Measurements from ENCODE around the gene GEMIN2.
"Not testable (repeated sequence)": the region's sequence is repeated elsewhere in the genome, so short reads cannot be mapped to it uniquely, and the experiment has no call there.

GEMIN2 gene

DNA sequence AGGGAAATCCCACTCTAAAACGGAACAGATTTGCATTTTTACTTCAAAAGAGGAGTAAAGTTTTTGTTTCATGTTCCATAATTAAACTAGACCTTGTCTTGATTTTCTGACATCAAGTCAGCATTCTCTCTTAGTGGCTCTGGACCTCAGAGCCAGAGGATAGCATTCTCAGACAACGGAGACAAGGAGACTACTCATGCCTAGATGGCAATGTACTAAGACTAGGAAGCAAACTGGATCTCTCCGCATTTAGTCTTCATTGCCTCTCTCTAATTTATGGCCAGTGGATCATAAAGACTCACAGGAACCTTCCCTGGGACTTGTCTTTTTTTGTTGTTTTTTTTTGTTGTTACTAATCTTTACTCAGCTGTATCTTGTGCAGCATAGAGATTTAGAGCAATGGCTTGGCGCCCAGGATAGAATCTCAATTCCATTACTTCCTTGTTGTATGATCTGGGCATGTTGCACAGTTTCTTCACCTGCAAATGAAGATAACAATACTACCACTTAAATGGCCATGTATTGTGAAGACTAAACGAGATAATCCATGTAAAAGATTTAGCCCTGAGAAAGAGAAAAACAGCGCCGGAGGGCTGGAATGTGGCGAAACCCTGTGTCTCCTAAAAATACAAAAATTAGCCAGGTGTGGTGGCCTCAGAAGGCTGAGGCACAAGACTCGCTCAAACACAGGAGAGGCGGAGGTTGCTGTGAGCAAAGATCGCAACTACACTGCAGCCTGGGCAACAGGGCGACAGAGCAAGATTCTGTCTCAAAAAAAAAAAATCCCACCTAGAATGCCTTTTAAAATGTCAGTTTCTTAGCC is 4.0 kb upstream of the GEMIN2 start:
- peak; percentile 29 for FAIRE-seq

DNA sequence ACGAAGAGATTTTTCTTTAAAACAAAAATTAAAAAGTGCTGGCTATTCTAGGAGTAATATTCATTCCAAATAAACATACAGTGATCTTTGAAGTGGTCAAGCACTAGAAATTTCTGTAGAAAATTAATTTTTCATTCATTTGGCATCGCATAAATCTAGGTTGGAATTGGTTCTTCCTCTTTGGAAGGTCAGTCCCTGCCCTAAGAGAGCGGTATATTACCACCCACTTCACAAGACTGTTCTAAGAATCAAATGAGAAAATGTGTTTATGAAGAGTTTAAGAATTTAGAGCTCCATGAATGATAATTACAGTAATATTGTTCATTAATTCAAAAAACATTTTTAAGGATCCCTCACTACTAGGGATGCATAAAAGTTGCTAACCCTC is 444 bp upstream of the GEMIN2 start:
- FAIRE-seq = no peak
- DNase-seq (ENCODE audit: extremely low spot score, insufficient read length, low read depth) = no peak

More for the DNA sequence above, 4.0 kb upstream of the GEMIN2 start:
- no peak for DNase-seq (ENCODE audit: extremely low spot score, insufficient read length, low read depth)

DNA sequence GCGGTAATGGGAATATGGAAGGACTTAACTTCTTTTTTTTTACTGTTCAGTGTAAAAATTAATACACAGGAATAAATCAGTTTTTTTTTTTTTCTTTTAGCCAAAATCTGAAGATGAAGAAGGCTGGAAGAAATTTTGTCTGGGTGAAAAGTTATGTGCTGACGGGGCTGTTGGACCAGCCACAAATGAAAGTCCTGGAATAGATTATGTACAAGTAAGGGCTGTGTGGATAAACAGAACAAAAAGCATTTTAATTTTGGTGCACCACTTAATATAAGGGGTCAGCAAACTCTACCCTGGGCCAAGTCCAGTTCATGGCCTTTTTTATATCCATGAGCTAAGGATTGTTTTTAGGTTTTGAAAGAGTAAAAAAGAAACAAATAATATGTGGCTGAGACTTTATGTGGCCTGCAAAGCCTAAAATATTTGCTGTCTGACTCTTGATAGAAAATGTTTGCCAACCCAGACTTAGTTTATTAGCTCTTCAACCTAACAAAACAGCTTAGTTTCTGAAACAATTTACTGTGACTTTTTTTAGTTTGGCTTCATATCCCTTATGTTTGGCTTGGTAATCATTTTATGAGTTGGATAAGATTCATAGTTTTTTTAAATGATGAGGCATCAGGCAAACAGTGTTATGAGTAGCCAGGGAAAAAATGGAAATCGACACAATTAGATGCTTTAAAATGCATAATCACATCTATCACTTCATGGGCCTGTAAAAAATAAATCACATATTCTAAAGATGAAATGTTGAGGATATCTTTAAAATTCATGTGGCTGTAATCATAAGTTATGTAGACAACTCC is 8.4 kb downstream of the GEMIN2 start:
- DNase-seq (ENCODE audit: extremely low spot score, insufficient read length, low read depth) (no peak), FAIRE-seq (no peak)

DNA sequence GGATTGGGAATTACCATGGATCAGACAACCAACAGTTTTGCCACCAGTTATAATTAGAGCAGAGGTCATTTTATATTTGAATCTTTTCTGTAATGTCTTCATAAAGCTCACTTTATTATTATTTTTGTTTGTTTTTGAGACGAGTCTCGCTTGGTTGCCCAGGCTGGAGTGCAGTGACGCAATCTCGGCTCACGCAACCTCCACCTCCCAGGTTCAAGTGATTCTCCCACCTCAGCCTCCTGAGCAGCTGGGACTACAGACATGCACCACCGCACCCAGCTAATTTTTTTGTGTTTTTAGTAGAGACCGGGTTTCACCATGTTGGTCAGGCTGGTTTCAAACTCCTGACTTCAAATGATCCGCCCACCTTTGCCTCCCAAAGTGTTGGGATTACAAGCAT is 23.7 kb downstream of the GEMIN2 start:
- DNase-seq (ENCODE audit: extremely low spot score, insufficient read length, low read depth); FAIRE-seq: not testable (repeated sequence)

DNA sequence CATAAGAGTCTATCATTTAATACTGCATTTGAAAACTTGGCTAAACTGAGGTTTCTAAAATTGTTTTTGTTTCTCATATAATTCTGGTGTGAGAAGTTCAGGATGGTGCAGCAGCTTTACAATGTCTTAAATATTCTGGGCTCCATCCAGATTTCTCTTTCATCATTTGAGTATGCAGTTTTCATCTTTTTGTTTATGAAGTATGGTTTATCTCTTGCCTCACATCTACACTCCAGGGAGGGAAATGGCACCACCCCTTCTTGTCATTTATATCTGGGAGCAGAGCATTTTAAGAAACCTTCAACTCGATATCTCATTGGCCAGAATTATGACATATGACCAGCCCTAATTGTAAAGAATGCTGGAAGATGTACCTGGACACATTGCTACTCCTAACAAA is 24.3 kb downstream of the GEMIN2 start:
- DNase-seq (ENCODE audit: extremely low spot score, insufficient read length, low read depth) (no peak), FAIRE-seq (no peak)

DNA sequence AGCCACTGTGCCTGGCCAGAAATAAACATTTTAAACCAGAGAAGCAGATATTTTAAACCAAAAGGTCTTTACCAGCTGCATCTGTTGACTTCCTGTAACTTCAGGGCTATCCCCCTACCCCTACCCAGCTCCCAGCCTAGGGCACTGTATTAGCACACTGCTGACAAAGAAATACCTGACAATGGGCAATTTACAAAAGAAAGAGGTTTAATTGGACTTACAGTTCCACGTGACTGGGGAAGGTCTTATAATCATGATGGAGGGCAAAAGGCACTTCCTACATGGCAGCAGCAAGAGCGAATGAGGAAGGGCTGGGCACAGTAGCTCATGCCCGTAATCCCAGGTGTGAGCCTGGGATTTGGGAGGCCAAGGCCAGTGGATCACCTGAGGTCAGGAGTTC is 26.0 kb downstream of the GEMIN2 start:
- DNase-seq (ENCODE audit: extremely low spot score, insufficient read length, low read depth) (no peak), FAIRE-seq (no peak)

DNA sequence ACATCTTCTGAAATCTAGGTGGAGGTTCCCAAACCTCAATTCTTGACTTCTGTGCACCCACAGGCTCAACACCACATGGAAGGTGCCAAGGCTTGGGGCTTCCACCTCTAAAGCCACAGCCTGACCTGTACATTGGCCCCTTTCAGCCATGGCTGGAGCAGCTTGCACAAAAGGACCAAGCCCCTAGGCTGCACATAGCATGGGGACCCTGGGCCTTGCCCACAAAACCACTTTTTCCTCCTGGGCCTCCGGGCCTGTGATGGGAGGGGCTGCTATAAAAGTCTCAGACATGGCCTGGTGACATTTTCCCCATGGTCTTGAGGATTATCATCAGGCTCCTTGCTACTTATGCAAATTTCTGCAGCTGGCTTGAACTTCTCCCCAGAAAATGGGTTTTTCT is 27.5 kb downstream of the GEMIN2 start:
- not testable (repeated sequence) for FAIRE-seq; DNase-seq (ENCODE audit: extremely low spot score, insufficient read length, low read depth)

DNA sequence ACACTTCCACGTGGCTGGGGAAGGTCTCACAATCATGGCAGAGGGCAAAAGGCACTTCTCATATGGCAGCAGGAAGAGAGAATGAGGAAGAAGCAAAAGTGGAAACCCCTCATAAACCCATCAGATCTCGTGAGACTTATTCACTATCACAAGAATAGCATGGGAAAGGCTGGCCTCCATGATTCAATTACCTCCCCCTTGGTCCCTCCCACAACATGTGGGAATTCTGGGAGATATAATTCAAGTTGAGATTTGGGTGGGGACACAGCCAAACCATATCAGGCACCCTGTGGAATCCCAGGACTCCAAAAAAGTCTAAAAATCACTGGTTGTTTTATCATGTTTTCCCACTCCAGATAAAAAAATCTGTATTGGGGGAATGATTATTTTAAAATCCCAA is 29.1 kb downstream of the GEMIN2 start:
- FAIRE-seq; DNase-seq (ENCODE audit: extremely low spot score, insufficient read length, low read depth): not testable (repeated sequence)

DNA sequence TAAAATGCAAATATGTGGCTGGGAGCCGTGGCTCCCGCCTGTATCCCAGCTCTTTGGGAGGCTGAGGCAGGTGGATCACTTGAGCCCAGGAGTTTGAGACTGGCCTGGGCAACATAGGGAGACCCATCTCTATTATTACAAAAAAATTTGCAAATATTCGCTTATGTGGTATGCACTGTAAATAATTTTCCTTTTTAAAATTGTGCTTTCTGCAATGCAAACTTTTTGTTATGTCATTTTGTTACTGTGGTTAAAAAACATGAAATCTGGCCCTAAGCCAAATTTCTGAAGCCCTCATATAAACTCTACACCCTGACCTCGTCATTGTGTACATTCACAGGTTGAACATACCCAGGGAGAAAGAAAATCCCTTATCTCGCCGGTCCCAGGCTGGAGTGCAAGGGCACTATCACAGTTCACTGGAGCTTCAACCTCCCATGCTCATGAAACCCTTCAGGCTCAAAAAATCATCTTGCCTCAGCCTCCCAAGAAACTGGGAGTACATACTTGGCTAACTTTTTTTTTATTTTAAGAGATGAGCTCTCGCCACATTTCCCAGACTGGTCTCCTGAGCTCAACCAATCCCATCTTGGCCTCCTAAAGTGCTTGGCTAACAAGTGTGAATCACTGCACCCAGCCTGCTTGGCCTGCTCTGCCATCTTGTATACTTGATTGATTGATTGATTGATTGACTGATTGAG is 31.3 kb downstream of the GEMIN2 start:
- DNase-seq (ENCODE audit: extremely low spot score, insufficient read length, low read depth) (no peak), FAIRE-seq (no peak)

DNA sequence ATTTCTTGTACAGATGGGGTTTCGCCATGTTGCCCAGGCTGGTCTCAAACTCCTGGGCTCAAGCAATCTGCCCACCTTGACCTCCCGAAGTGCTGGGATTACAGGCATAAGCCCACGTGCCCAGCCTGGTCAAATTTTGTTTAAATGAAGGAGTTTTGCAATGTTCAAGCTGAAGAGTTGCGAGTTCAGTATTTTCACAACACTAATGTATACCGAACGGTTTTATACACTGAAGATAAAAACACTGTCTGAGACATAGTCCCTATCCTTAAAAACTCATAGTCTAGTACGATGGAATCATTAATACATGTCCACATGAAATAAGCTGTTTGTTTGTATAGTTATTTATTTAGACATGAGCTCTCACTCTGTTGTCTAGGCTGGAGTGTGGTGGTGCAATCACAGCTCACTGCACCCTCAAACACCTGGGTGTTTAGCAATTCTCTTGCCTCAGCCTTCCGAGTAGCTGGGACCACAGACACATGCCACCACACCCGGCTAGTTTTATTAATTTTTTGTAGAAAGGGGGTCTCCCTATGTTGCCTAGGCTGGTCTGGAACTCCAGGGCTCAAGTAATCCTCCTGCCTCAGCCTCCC is 40.6 kb downstream of the GEMIN2 start:
- no peak for FAIRE-seq
- DNase-seq (ENCODE audit: extremely low spot score, insufficient read length, low read depth) = no peak

DNA sequence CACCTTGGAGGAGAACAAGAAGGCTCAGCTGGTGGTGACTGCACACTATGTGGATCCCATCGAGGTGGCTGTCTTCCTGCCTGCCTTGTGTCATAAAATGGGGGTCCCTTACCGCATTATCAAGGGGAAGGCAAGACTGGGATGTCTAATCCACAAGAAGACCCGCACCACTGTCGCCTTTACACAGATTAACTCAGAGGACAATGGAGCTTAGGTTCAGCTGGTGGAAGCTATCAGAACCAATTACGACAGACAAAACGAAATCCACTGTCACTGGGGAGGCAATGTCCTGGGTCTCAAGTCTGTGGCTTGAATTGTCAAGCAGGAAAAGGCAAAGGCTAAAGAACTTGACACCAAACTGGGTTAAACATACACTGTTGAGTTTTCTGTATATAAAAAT is 43.4 kb downstream of the GEMIN2 start:
- no peak for DNase-seq (ENCODE audit: extremely low spot score, insufficient read length, low read depth)
- no peak for FAIRE-seq

DNA sequence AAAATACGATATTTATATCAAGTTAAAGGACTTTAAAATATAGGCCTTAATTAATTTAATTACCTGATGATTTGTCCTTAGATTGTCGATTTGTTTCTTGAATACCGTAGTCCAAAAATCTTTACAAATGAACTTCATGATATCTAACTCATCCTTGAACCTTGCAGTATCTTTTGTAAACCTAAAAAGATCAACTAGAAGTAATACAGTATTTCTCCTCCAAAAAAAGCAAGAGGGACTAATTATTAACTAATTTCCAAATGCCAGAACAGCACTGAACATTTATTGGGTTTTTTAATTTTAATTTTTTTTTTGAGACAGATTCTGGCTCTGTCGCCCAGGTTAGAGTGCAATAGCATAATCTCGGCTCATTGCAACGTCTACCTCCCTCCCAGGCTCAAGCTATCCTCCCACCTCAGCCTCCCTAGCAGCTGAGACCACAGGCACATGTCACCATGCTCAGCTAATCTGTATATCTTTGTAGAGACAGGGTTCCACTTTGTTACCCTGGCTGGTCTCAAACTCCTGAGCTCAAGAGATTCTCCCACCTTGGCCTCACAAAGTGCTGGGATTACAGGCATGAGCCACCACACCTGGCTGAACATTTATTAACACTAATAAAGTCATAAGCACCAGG is 44.2 kb downstream of the GEMIN2 start:
- DNase-seq (ENCODE audit: extremely low spot score, insufficient read length, low read depth) (no peak), FAIRE-seq (no peak)

DNA sequence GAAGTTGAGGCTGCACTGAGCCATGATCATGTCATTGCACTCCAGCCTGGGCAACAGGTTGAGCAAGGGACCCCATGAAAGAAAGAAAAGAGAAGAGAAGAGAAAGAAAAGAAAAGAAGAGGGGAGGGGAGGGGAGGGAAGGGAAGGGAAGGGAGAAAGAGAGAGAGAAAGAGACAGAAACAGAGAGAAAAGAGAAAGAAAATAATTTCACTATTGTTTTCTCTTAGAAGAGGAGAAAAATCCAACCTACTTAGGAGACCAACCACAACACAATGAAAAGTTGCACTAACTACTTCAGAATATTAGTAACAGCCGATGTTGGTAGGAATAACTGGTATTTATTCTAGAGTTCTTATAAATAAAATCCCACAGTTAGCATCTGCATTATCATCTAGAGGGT is 46.4 kb downstream of the GEMIN2 start:
- DNase-seq (ENCODE audit: extremely low spot score, insufficient read length, low read depth) (no peak), FAIRE-seq (no peak)

DNA sequence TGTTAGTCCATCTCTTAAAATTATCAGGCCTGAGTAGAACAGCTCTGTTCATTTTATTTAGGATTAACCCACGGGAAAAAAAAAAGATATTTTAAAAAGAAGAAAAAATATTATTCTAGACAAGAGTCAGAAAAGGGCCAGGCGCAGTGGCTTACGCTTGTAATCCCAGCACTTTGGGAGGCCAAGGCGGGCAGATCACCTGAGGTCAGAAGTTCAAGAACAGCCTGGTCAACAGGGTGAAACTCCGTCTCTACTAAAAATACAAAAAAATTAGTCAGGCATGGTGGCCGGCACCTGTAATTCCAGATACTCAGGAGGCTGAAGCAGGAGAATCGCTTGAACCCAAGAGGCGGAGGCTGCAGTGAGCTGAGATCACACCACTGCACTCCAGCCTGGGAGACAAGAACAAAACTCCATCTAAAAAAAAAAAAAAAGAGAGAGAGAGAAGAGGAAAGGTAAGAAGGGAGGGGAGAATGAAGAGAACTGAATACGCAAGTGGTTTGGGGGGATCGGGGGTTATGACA is 53.7 kb downstream of the GEMIN2 start:
- not testable (repeated sequence) for FAIRE-seq; DNase-seq (ENCODE audit: extremely low spot score, insufficient read length, low read depth)

DNA sequence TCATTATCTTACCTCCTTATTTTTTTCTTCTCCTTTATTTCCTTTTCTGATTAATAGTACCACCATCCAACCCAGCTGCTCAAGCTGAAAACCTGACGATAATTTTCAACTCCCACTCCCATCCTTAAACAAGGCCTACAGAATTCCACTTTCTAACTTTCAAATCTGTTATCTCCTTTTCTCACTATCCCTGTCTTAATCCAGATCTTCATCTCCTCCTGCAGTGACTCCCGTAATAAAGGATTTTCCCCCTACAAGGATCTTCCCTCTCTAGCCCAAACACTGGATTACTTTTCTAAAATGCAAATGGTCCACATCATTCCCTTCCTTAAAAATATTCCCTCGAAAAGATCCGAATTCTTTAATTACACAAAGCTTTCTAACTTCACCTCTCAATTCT is 54.5 kb downstream of the GEMIN2 start:
- FAIRE-seq = no peak
- no peak for DNase-seq (ENCODE audit: extremely low spot score, insufficient read length, low read depth)

DNA sequence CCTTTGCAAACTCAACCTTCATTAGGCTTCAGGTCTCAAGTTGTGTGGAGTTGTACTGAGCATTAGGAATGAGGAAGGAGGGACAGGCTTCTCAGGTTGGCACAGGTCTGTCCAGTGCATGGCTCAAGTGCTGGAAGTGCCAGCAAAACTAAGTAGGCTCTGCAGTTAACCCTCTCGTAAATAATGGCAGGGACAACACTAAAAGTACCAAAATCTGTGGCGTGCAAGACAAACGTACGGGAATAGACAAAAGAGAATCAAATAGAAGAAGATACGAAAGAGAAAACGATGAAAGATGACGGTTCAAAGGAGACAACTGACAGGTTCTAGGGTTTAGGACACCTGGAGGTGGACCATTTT is 55.4 kb downstream of the GEMIN2 start:
- DNase-seq (ENCODE audit: extremely low spot score, insufficient read length, low read depth) (no peak), FAIRE-seq (peak; percentile 38)

DNA sequence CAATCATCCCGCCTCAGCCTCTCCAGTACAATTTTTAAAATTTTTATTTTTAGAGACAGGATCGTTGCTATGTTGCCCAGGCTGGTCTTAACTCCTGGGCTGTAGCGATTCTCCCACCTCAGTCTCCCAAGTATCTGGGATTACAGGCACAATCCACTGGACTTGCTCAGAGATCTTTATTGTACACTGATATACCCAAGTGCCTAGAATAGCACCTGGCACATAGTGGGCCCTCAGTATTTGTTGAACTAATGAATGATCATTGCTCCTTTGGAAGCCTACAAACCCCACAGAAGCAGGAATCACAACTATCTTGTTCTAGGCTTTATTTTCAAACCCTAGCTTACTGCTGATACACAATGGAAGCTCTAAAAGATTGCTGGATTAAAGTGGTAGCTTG is 59.1 kb downstream of the GEMIN2 start:
- DNase-seq (ENCODE audit: extremely low spot score, insufficient read length, low read depth) (no peak), FAIRE-seq (no peak)

DNA sequence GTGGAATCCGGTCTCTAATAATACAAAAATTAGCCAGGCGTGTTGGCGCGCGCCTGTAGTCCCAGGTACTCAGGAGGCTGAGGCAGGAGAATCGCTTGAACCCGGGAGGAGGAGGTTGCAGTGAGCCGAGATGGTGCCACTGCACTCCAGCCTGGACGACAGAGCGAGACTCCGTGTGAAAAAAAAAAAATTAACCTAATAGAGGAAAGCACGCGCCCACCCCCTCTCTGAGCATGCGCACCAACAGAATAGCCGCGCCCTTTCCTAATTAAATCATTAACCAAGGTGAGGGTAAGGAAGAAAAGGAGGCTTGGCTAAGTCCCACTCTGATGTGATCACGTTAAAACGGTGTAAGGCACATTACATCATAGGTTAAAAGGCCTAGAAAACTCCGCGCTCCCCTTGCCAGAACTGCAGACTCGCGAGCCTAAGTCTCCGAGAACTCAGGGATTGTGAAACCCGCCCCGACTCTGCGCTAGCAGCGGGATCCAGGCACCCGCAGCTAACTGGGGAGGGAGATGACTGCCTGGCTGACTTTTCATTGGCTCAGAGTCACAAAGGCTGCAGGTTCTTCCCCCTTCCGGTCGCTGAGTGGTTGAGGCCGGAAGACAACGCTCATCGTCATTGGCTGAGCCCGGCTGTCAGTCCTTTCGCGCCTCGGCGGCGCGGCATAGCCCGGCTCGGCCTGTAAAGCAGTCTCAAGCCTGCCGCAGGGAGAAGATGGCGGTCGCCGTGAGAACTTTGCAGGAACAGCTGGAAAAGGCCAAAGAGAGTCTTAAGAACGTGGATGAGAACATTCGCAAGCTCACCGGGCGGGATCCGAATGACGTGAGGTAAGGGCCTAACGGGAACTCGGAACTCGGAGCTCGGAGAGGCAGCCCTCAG is 60.7 kb downstream of the GEMIN2 start, which contains the start of gene PNN:
Gene PNN, plus strand, starts transcription at position 695 of the 885 bp plus-strand sequence. Its CDS starts 26 bp downstream, at position 721.
- FAIRE-seq = peak; percentile 99
- DNase-seq (ENCODE audit: extremely low spot score, insufficient read length, low read depth) = peak; percentile 80
